ENCODE measurements around the gene SPDYC. TPM values are rescaled to one million over a fixed set of nuclear protein-coding genes. Genes with fewer than 3 reads are reported as not detected.
"Not testable (repeated sequence)": the region's sequence is repeated elsewhere in the genome, so short reads cannot be mapped to it uniquely, and the experiment has no call there.

The SPDYC gene
- total RNA-seq, 2 experiments from 2014 or later, result not detected

GRCh38 chr11:65141896-65142494, 28.0 kb upstream of the SPDYC start:
- intact Hi-C loops (cut with micrococcal nuclease), result no loop called here
- no peak overlapping the region for H3K4me3 Mint-ChIP-seq
- H3K27me3 Mint-ChIP-seq, result no peaks in the 10 kb centered on the region
- H3K36me3 Mint-ChIP-seq (ENCODE audit: low read depth), result no peaks in the 10 kb centered on the region
- TF ChIP-seq CTCF (IDR thresholded peaks at IDR 0.05), result no peak
- no peak for DNase-seq
- ChIA-PET CTCF (no interaction called here), POLR2A (interaction anchor here (0.6 kb wide), 1 partner anchor 307 kb away, joined by 3 read pairs; no protein-coding TSS in a partner anchor)
- no peak overlapping the region for H3K27ac Mint-ChIP-seq
- H3K4me1 Mint-ChIP-seq (ENCODE audit: low read depth), result peaks cover 5% of the 10 kb centered on the region
- no peaks in the 10 kb centered on the region for H3K9me3 Mint-ChIP-seq
- ATAC-seq, result no peak

GRCh38 chr11:65147352-65148075, 22.5 kb upstream of the SPDYC start:
- DNase-seq, result no peak
- Mint-ChIP-seq H3K4me3 (no peak overlapping the region), H3K9me3 (no peaks in the 10 kb centered on the region), H3K36me3 (ENCODE audit: low read depth) (no peaks in the 10 kb centered on the region), H3K27ac (no peak overlapping the region), H3K4me1 (ENCODE audit: low read depth) (no peaks in the 10 kb centered on the region), H3K27me3 (no peaks in the 10 kb centered on the region)
- intact Hi-C loops (cut with micrococcal nuclease), result no loop called here
- no peak for TF ChIP-seq CTCF (IDR thresholded peaks at IDR 0.05)
- no peak for ATAC-seq
- POLR2A ChIA-PET, result interaction anchor here (1.3 kb wide), 1 partner anchor 12 kb away, joined by 10 read pairs; no protein-coding TSS in a partner anchor
- CTCF ChIA-PET, result interaction anchor here (0.9 to 1.5 kb wide), 3 partner anchors 11 to 168 kb away, joined by 3 to 4 read pairs (median 4); partner anchors contain the start of gene CDC42EP2

- H3K27me3 Mint-ChIP-seq, result no peaks in the 10 kb centered on the region
These were observed 21.4 kb upstream of the SPDYC start for GRCh38 chr11:65148657-65149056.

GRCh38 chr11:65150131-65150508, 19.9 kb upstream of the SPDYC start:
- DNase-seq; POLR2A ChIA-PET; H3K9me3 Mint-ChIP-seq; H3K27me3 Mint-ChIP-seq; intact Hi-C loops (cut with micrococcal nuclease); H3K4me3 Mint-ChIP-seq; ATAC-seq; CTCF ChIA-PET; H3K4me1 Mint-ChIP-seq (ENCODE audit: low read depth); H3K27ac Mint-ChIP-seq; H3K36me3 Mint-ChIP-seq (ENCODE audit: low read depth): not testable (repeated sequence)

More at GRCh38 chr11:65148657-65149056, 21.4 kb upstream of the SPDYC start:
- ChIA-PET POLR2A (no interaction called here), CTCF (interaction anchor here (1.5 kb wide), 1 partner anchor 12 kb away, joined by 4 read pairs; no protein-coding TSS in a partner anchor)
- Mint-ChIP-seq H3K9me3 (no peaks in the 10 kb centered on the region), H3K27ac (no peak overlapping the region), H3K4me1 (ENCODE audit: low read depth) (no peaks in the 10 kb centered on the region), H3K36me3 (ENCODE audit: low read depth) (no peaks in the 10 kb centered on the region), H3K4me3 (no peak overlapping the region)
- TF ChIP-seq CTCF (IDR thresholded peaks at IDR 0.05), result no peak
- intact Hi-C loops (cut with micrococcal nuclease), result no loop called here
- ATAC-seq (no peak), DNase-seq (no peak)

GRCh38 chr11:65150509-65151299, 19.3 kb upstream of the SPDYC start:
- no peak overlapping the region for H3K4me3 Mint-ChIP-seq
- peak; percentile 76 for ATAC-seq

More at GRCh38 chr11:65150509-65151299, 19.3 kb upstream of the SPDYC start:
- Mint-ChIP-seq H3K27ac (no peak overlapping the region), H3K4me1 (ENCODE audit: low read depth) (no peaks in the 10 kb centered on the region), H3K36me3 (ENCODE audit: low read depth) (no peaks in the 10 kb centered on the region), H3K27me3 (no peaks in the 10 kb centered on the region), H3K9me3 (no peaks in the 10 kb centered on the region)
- no peak for TF ChIP-seq CTCF (IDR thresholded peaks at IDR 0.05)
- intact Hi-C loops (cut with micrococcal nuclease), result no loop called here
- POLR2A ChIA-PET, result no interaction called here
- CTCF ChIA-PET, result interaction anchor here (0.9 kb wide), 1 partner anchor 15 kb away, joined by 3 read pairs; no protein-coding TSS in a partner anchor
- DNase-seq, result peak; percentile 56
